ENCODE measurements around the gene MKLN1.

MKLN1 gene

DNA sequence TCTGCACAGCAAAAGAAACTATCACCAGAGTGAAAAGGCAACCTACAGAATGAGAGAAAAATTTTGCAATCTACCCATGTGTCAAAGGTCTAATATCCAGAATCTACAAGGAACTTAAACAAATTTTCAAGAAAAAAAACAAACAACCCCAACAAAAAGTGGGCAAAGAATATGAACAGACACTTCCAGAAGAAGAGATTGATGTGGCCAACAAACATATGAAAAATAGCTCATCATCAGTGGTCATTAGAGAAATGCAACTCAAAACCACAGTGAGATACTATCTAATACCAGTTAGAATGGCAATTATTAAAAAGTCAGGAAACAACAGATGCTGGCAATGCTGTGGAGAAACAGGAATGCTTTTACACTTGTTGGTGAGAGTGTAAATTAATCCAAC lies 7.1 kb upstream of the MKLN1 start:
- Histone ChIP-seq H3K4me3 (ENCODE audit: low read length in 2 of 2) (no peak overlapping the region), H3K27ac (ENCODE audit: low read length) (no peak overlapping the region), H3K9ac (ENCODE audit: low read length in 2 of 2) (no peak overlapping the region)

DNA sequence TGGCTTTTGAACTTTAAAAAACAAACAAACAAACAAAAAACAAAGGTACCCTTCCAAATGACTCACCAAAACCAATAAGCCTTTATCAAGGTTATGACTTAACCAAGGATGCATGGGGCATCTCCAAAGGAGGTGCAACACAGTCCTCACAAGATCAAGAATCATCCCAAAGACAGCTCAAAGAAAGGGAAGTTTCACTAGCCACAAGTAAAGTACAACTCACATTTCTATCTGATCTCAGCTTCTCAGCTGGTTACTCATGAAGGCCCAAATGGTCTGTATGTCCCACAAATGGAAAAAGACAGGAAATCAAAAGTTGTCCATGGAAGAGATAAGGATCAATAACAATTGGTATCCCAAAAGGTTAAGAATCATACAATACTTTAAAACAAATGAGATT lies 6.0 kb upstream of the MKLN1 start:
- Histone ChIP-seq H3K36me3 (ENCODE audit: control insufficient read depth in 2 of 2, insufficient read depth in 2 of 2, low read length in 2 of 2) (no peaks in the 10 kb centered on the region), H3K4me3 (ENCODE audit: low read length in 2 of 2) (no peak overlapping the region), H3K4me1 (ENCODE audit: control insufficient read depth, insufficient read depth, low read length) (no peaks in the 10 kb centered on the region), H3K27ac (ENCODE audit: low read length) (no peak overlapping the region), H3K27me3 (ENCODE audit: control insufficient read depth in 1 of 2, insufficient read depth in 2 of 2, low read length in 2 of 2) (no peaks in the 10 kb centered on the region), H3K9ac (ENCODE audit: low read length in 2 of 2) (no peak overlapping the region), H3K9me3 (ENCODE audit: control insufficient read depth in 2 of 2, low read length in 2 of 2) (no peaks in the 10 kb centered on the region)

More for the DNA sequence above, 7.1 kb upstream of the MKLN1 start:
- no peaks in the 10 kb centered on the region for H3K4me1 ChIP-seq (ENCODE audit: control insufficient read depth, insufficient read depth, low read length)
- H3K27me3 ChIP-seq (ENCODE audit: control insufficient read depth in 1 of 2, insufficient read depth in 2 of 2, low read length in 2 of 2) = no peaks in the 10 kb centered on the region
- H3K36me3 ChIP-seq (ENCODE audit: control insufficient read depth in 2 of 2, insufficient read depth in 2 of 2, low read length in 2 of 2) = no peaks in the 10 kb centered on the region
- no peaks in the 10 kb centered on the region for H3K9me3 ChIP-seq (ENCODE audit: control insufficient read depth in 2 of 2, low read length in 2 of 2)

DNA sequence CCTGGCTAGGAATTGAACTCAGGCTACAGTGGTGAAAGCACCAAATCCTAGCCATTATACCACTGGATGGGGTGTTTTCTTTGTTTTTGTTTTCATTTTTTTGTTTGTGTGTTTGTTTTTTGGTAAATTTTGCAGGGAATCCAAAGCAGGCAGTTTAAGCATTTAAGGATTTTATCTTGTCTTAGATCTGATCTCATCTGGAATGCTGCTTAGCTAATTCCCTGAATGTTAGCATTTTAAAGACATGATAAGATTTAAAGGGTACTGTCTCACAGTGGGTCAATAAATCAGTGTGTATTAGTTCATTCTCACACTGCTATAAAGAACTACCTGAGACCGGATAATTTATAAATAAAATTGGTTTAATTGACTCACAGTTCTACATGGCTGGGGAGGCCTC lies 5.6 kb upstream of the MKLN1 start:
- Histone ChIP-seq H3K9me3 (ENCODE audit: control insufficient read depth in 2 of 2, low read length in 2 of 2) (no peaks in the 10 kb centered on the region), H3K4me3 (ENCODE audit: low read length in 2 of 2) (no peak overlapping the region), H3K36me3 (ENCODE audit: control insufficient read depth in 2 of 2, insufficient read depth in 2 of 2, low read length in 2 of 2) (no peaks in the 10 kb centered on the region), H3K27ac (ENCODE audit: low read length) (no peak overlapping the region), H3K27me3 (ENCODE audit: control insufficient read depth in 1 of 2, insufficient read depth in 2 of 2, low read length in 2 of 2) (no peaks in the 10 kb centered on the region), H3K4me1 (ENCODE audit: control insufficient read depth, insufficient read depth, low read length) (no peaks in the 10 kb centered on the region), H3K9ac (ENCODE audit: low read length in 2 of 2) (no peak overlapping the region)

DNA sequence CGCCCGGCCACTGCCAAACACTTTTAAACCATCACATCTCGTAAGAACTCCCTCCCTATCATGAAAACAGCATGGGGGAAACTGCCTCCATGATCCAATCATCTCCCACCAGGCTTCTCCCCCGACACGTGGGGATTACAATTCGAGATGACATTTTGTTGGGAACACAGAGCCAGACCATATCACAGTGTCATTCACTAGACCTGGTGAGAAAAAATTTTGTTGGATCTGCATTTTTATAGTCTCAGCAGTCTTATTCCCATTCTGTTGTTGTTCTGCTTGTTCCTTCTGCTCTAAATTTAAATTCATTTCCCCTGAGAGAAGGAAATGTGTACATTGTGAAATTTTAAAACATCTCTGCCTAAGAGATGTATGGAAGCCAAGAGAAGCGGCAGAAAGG lies 4.8 kb upstream of the MKLN1 start:
- Histone ChIP-seq H3K9ac (ENCODE audit: low read length in 2 of 2) (no peak overlapping the region), H3K9me3 (ENCODE audit: control insufficient read depth in 2 of 2, low read length in 2 of 2) (no peaks in the 10 kb centered on the region), H3K27me3 (ENCODE audit: control insufficient read depth in 1 of 2, insufficient read depth in 2 of 2, low read length in 2 of 2) (no peaks in the 10 kb centered on the region), H3K36me3 (ENCODE audit: control insufficient read depth in 2 of 2, insufficient read depth in 2 of 2, low read length in 2 of 2) (no peaks in the 10 kb centered on the region), H3K4me1 (ENCODE audit: control insufficient read depth, insufficient read depth, low read length) (no peaks in the 10 kb centered on the region), H3K27ac (ENCODE audit: low read length) (no peak overlapping the region), H3K4me3 (ENCODE audit: low read length in 2 of 2) (no peak overlapping the region)

DNA sequence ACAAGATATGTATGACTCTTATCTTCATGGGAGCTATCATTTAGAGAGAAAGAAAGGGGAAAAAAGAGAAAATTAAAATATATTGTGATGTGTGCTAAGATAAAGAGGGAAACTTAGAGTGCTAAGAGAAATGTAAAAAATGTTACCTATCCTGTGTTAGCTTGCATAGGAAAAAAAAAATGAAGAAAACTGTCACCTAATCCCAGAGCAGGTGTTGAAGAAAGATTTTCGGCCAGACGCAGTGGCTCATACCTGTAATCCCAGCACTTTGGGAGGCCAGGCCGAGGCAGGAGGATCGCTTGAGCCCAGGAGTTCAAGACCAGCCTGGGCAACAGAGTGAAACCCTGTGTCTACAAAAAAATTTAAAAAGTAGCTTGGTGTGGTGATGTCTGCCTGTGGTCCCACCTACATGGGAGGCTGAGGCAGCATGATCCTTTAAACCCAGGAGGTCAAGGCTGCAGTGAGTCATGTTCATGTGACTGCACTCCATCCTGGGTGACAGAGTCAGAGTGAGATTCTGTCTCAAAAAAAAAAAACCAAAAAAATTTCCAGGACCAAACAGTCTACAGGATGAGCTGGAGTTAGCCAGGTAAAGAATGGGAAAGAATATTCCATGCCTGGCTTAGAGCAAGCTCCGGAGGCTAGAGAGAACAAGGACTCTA lies 2.4 kb upstream of the MKLN1 start:
- Histone ChIP-seq H3K27me3 (ENCODE audit: control insufficient read depth in 1 of 2, insufficient read depth in 2 of 2, low read length in 2 of 2) (no peaks in the 10 kb centered on the region), H3K27ac (ENCODE audit: low read length) (no peak overlapping the region), H3K9ac (ENCODE audit: low read length in 2 of 2) (no peak overlapping the region), H3K9me3 (ENCODE audit: control insufficient read depth in 2 of 2, low read length in 2 of 2) (no peaks in the 10 kb centered on the region), H3K36me3 (ENCODE audit: control insufficient read depth in 2 of 2, insufficient read depth in 2 of 2, low read length in 2 of 2) (no peaks in the 10 kb centered on the region), H3K4me3 (ENCODE audit: low read length in 2 of 2) (no peak overlapping the region), H3K4me1 (ENCODE audit: control insufficient read depth, insufficient read depth, low read length) (peaks cover 7% of the 10 kb centered on the region)

DNA sequence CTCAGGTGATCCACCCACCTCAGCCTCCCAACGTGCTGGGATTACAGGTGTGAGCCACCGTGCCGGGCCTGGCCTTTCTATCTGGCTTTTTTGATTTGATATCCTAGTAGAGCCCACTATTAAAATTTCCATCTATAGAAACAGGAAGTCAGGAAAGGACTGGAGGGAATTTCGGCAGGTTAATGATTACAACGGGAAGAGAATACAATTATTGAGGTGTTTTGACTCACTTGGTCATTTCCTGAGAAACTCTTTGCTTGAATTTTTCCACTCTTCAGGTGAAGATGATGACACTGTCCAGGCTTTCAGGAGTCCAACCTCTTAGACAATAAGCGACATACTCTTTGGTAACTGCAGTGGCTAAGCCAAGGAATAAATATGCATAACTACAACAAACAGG lies 1.1 kb upstream of the MKLN1 start:
- no peaks in the 10 kb centered on the region for H3K9me3 ChIP-seq (ENCODE audit: control insufficient read depth in 2 of 2, low read length in 2 of 2)
- peak overlapping the region; percentile 96 for H3K27ac ChIP-seq (ENCODE audit: low read length)
- H3K9ac ChIP-seq (ENCODE audit: low read length in 2 of 2) = peak overlapping the region; percentile 95 to 98
- H3K36me3 ChIP-seq (ENCODE audit: control insufficient read depth in 2 of 2, insufficient read depth in 2 of 2, low read length in 2 of 2) = no peaks in the 10 kb centered on the region
- H3K27me3 ChIP-seq (ENCODE audit: control insufficient read depth in 1 of 2, insufficient read depth in 2 of 2, low read length in 2 of 2) = no peaks in the 10 kb centered on the region
- peak overlapping the region; percentile 75 to 96 for H3K4me3 ChIP-seq (ENCODE audit: low read length in 2 of 2)
- peaks cover 7% of the 10 kb centered on the region for H3K4me1 ChIP-seq (ENCODE audit: control insufficient read depth, insufficient read depth, low read length)

DNA sequence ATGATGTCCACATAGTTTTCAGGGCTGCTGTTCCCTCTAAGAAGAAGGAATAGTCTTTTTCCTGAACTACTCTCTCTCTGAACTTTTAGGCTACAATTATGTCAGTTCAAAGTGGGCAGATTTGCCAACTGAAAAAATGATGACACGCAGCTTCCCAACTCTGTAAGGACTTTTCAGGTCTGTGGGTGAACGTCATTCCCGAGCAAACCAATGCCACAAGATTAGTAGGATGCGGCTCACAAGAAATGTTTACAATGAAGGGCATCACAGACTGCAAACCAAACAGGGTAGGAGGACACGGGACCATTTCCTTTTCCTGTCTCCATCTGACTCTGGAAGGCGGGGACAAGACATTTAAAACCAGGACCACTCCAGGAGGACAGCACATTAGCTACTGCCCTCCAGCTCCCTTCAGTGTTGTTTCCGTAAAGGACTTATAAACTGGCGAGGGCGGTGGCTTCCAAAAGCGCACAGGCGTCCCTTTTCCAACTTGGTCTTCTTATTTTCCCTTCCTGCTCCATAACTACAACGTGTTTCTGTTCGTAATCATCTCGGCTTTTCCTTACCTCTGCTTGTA lies 539 bp upstream of the MKLN1 start:
- Histone ChIP-seq H3K9ac (ENCODE audit: low read length in 2 of 2) (peak overlapping the region; percentile 95 to 98), H3K9me3 (ENCODE audit: control insufficient read depth in 2 of 2, low read length in 2 of 2) (no peaks in the 10 kb centered on the region), H3K4me3 (ENCODE audit: low read length in 2 of 2) (peak overlapping the region; percentile 75 to 96), H3K36me3 (ENCODE audit: control insufficient read depth in 2 of 2, insufficient read depth in 2 of 2, low read length in 2 of 2) (no peaks in the 10 kb centered on the region), H3K4me1 (ENCODE audit: control insufficient read depth, insufficient read depth, low read length) (peaks cover 7% of the 10 kb centered on the region), H3K27me3 (ENCODE audit: control insufficient read depth in 1 of 2, insufficient read depth in 2 of 2, low read length in 2 of 2) (no peaks in the 10 kb centered on the region), H3K27ac (ENCODE audit: low read length) (peak overlapping the region; percentile 96)

DNA sequence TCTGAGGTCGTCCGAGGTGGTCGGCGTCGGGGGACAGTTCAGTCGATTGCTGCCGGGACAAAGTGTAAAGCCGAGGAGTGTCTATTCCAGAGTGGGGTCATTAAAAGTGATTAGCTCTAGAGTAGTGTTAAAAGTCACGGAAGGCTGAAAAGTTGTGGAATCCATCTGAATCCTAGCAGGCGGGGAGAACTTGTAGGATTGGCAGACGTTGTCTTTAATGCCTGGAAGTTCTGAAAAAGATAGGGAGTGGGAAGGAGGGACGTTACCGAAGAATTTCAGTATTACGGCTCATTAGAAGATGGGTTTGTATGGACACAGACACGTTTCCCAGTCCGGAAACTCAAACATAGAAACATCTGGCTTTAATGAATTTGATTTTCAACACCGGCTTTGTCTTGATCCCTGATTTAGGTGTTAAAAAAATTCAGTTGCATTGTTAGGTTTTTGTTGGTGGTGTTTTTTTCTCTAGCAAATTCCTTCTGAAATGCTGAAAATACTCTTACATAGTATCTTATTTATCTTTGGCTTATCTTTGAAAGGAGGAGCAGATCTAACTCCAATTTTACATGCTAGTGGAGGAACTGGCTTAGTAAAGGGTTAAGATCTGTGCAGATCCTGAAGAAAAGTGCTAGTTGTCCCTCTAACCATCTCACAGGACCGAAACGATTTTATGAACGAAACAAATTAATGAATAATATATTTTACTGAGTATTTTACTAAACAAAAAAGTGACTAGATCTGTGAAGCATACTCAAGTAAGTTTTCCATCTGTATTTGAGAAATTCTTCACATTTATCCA lies 900 bp downstream of the MKLN1 start:
- Histone ChIP-seq H3K27me3 (ENCODE audit: control insufficient read depth in 1 of 2, insufficient read depth in 2 of 2, low read length in 2 of 2) (no peaks in the 10 kb centered on the region), H3K9ac (ENCODE audit: low read length in 2 of 2) (peak overlapping the region; percentile 98), H3K9me3 (ENCODE audit: control insufficient read depth in 2 of 2, low read length in 2 of 2) (no peaks in the 10 kb centered on the region), H3K4me1 (ENCODE audit: control insufficient read depth, insufficient read depth, low read length) (peaks cover 7% of the 10 kb centered on the region), H3K4me3 (ENCODE audit: low read length in 2 of 2) (peak overlapping the region; percentile 75 to 96), H3K27ac (ENCODE audit: low read length) (peak overlapping the region; percentile 96), H3K36me3 (ENCODE audit: control insufficient read depth in 2 of 2, insufficient read depth in 2 of 2, low read length in 2 of 2) (no peaks in the 10 kb centered on the region)

DNA sequence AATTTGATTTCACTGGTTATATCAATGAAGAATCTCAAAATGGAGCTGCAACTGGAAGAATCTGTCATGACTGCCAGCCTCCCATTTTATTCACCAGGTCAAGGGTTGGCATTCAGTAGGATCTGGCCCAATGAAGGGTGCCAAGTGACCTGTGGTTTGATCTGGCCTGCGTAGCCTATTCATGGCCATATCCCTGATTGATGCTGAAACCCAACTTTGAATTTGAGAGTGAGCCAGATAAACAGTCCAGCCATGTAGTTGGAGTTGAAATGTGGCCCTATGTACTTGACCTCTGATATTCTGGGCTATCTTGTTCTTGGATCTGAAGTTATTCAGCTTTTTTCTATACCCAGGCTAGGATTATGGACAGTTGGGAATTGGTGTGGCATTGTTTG lies 1.5 kb downstream of the MKLN1 start:
- Histone ChIP-seq H3K9ac (ENCODE audit: low read length in 2 of 2) (peak overlapping the region in 1 of 2 donors; percentile 98), H3K4me1 (ENCODE audit: control insufficient read depth, insufficient read depth, low read length) (peaks cover 7% of the 10 kb centered on the region)

DNA sequence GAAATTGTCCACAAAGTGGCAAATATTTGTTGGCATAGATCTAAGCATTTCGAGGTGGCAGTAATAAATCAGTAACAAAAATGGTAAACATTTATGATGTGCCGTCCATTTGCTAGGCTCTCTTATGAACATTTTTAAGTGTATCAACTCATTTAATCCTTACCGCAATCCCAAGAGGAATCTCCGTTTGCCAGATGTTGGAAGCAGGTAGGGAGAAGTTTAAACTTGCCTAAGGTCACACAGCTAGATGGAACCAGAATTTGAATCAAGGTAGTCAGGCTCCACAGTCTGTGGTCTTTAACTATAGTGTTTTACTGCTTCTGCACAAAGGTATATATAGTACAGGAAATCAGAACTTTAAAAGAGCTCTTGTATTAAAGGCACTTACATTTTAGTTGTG lies 2.6 kb downstream of the MKLN1 start:
- no peak overlapping the region for H3K9ac ChIP-seq (ENCODE audit: low read length in 2 of 2)
- peaks cover 7% of the 10 kb centered on the region for H3K4me1 ChIP-seq (ENCODE audit: control insufficient read depth, insufficient read depth, low read length)
- no peak overlapping the region for H3K27ac ChIP-seq (ENCODE audit: low read length)

More for the DNA sequence above, 1.5 kb downstream of the MKLN1 start:
- Histone ChIP-seq H3K36me3 (ENCODE audit: control insufficient read depth in 2 of 2, insufficient read depth in 2 of 2, low read length in 2 of 2) (no peaks in the 10 kb centered on the region), H3K4me3 (ENCODE audit: low read length in 2 of 2) (peak overlapping the region; percentile 75 to 96), H3K27me3 (ENCODE audit: control insufficient read depth in 1 of 2, insufficient read depth in 2 of 2, low read length in 2 of 2) (no peaks in the 10 kb centered on the region), H3K27ac (ENCODE audit: low read length) (no peak overlapping the region), H3K9me3 (ENCODE audit: control insufficient read depth in 2 of 2, low read length in 2 of 2) (no peaks in the 10 kb centered on the region)

DNA sequence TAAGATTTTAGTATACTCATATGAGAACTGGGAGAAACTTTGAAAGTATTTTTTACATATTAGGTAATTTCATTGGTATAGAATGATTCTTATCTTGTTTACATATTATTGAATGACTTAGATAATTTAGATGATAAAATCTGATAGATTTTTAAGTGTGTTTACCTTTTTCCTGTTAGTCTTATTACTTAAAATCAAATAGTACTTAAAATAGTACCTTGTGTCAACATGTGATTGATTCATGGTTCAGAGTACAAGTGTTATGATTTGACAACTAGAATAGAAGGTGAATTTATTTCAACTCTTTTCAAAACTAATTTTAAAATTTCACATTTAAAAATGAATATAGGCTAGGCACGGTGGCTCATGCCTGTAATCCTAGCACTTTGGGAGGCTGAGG lies 4.1 kb downstream of the MKLN1 start:
- H3K9me3 ChIP-seq (ENCODE audit: control insufficient read depth in 2 of 2, low read length in 2 of 2) = no peaks in the 10 kb centered on the region
- H3K27me3 ChIP-seq (ENCODE audit: control insufficient read depth in 1 of 2, insufficient read depth in 2 of 2, low read length in 2 of 2) = no peaks in the 10 kb centered on the region
- no peak overlapping the region for H3K27ac ChIP-seq (ENCODE audit: low read length)
- no peaks in the 10 kb centered on the region for H3K36me3 ChIP-seq (ENCODE audit: control insufficient read depth in 2 of 2, insufficient read depth in 2 of 2, low read length in 2 of 2)
- H3K4me3 ChIP-seq (ENCODE audit: low read length in 2 of 2) = no peak overlapping the region
- no peak overlapping the region for H3K9ac ChIP-seq (ENCODE audit: low read length in 2 of 2)
- H3K4me1 ChIP-seq (ENCODE audit: control insufficient read depth, insufficient read depth, low read length) = peaks cover 7% of the 10 kb centered on the region

More for the DNA sequence above, 2.6 kb downstream of the MKLN1 start:
- Histone ChIP-seq H3K36me3 (ENCODE audit: control insufficient read depth in 2 of 2, insufficient read depth in 2 of 2, low read length in 2 of 2) (no peaks in the 10 kb centered on the region), H3K27me3 (ENCODE audit: control insufficient read depth in 1 of 2, insufficient read depth in 2 of 2, low read length in 2 of 2) (no peaks in the 10 kb centered on the region), H3K4me3 (ENCODE audit: low read length in 2 of 2) (peak overlapping the region in 1 of 2 donors; percentile 0), H3K9me3 (ENCODE audit: control insufficient read depth in 2 of 2, low read length in 2 of 2) (no peaks in the 10 kb centered on the region)
